ENCODE data around the gene VHLL. TPM values are rescaled to one million over a fixed set of nuclear protein-coding genes. Genes with fewer than 3 reads are reported as not detected.
A peak's percentile ranks its signal among the peaks of the same experiment; 100 is the strongest.

VHLL gene
- polyA plus RNA-seq, 1 of the 3 experiments (the other 2 are of a cell fraction) = not detected

DNA sequence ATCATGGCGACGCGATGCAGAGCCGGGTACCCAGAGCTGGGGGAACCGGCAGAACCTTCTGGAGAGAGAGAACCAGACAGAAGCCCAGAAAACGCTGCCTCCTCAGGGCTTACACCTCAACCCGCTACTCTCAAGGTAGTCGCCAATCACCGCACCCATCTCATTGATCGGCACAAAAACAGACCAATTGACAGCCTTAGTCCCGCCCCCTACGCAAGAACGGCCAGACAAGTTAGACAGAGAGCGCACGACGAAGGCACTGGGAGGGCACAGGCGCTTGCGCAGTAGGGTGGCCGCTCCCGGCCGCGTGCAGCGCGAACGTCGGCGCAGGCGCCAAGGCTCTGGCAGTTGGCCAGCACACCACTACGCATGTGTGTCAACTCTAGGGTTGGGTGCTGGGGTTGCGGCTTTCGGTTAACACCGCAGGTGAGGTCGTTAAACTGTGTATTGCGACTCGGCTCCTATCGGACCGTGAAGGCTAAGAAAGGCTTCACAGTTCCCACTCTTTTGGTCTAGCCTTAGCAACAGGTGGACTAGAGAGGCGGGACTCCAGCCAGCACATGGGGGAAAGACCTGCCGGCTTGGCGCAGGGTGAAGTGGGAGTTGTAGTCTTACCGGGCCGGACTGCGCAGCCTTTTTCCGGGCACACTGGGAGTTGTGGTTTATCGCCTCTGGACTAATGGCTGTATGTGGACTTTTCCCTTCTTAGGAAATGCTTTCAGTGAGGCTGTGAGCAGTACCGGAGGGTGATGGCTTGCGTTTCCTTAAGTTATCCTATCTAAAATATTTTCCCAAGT, 39.3 kb upstream of the VHLL start, which contains the start of the genes CCT3 and TSACC:
Gene CCT3, minus strand, starts transcription at position 113 of the 797 bp plus-strand sequence. Its CDS starts 108 bp downstream, at position 5.
Gene TSACC, plus strand, starts transcription at position 347 of the 797 bp plus-strand sequence. CDS start 1,232 bp downstream, outside the sequence.
- DNase-seq = peak; percentile 94
- CTCF ChIA-PET = interaction anchor here (0.7 to 1.3 kb wide), 3 partner anchors 19 to 47 kb away, joined by 3 to 7 read pairs (median 6); no protein-coding TSS in a partner anchor
- 1% methylated on average over 37 of the region's 47 CpGs for WGBS (ENCODE audit: low lambda C conversion rate)
- TF ChIP-seq CTCF (IDR thresholded peaks at IDR 0.05) (no peak), RFX5 (IDR thresholded peaks at IDR 0.05; ENCODE audit: low read length) (no peak; the same call in 1 of the 2 replicates), RXRA (IDR thresholded peaks at IDR 0.05; ENCODE audit: borderline replicate concordance, low read depth) (no peak), FOSL2 (IDR thresholded peaks at IDR 0.05; ENCODE audit: borderline replicate concordance, low read depth) (no peak), MEF2A (IDR thresholded peaks at IDR 0.05; ENCODE audit: borderline replicate concordance, low read depth) (no peak), USF1 (IDR thresholded peaks at IDR 0.05; ENCODE audit: borderline replicate concordance, low read depth) (peak; percentile 15; the same call in 1 of the 2 replicates), NRF1 (IDR thresholded peaks at IDR 0.05; ENCODE audit: low read depth, low read length) (peak; percentile 93), MAX (IDR thresholded peaks at IDR 0.05; ENCODE audit: low read depth) (peak; percentile 81), MXI1 (IDR thresholded peaks at IDR 0.05; ENCODE audit: low read depth, low read length) (peak; percentile 84), SMC3 (IDR thresholded peaks at IDR 0.05; ENCODE audit: low read depth, low read length) (no peak), TCF12 (IDR thresholded peaks at IDR 0.05) (no peak), GABPA (IDR thresholded peaks at IDR 0.05; ENCODE audit: low read depth) (peak; percentile 67), USF2 (IDR thresholded peaks at IDR 0.05; ENCODE audit: borderline replicate concordance, low read depth, low read length) (0 out of 2 replicates have a peak, but pooled peaks have one; percentile 13), EP300 (IDR thresholded peaks at IDR 0.05; ENCODE audit: borderline replicate concordance in 1 of 2, low read depth in 1 of 2, low read length in 1 of 2) (peak in 1 of 2 experiments; percentile 46; a peak in 2 of 4 replicates), IRF3 (IDR thresholded peaks at IDR 0.05; ENCODE audit: low read depth, low read length) (peak; percentile 95), YY1 (IDR thresholded peaks at IDR 0.05; ENCODE audit: low read depth) (peak; percentile 72; the same call in 1 of the 2 replicates), RAD21 (IDR thresholded peaks at IDR 0.05; ENCODE audit: low read length) (no peak), NFIC (IDR thresholded peaks at IDR 0.05; ENCODE audit: borderline replicate concordance) (peak; percentile 69), TEAD4 (IDR thresholded peaks at IDR 0.05; ENCODE audit: borderline replicate concordance, insufficient read depth) (no peak), PBX3 (IDR thresholded peaks at IDR 0.05) (peak; percentile 100), SIN3A (IDR thresholded peaks at IDR 0.05; ENCODE audit: borderline replicate concordance, low read depth, low read length) (peak; percentile 34; the same call in 1 of the 2 replicates), EZH2phosphoT487 (IDR thresholded peaks at IDR 0.05; ENCODE audit: borderline replicate concordance, low read depth) (no peak), RCOR1 (IDR thresholded peaks at IDR 0.05; ENCODE audit: low read length) (no peak)
- TF ChIP-seq, protein P1, sequence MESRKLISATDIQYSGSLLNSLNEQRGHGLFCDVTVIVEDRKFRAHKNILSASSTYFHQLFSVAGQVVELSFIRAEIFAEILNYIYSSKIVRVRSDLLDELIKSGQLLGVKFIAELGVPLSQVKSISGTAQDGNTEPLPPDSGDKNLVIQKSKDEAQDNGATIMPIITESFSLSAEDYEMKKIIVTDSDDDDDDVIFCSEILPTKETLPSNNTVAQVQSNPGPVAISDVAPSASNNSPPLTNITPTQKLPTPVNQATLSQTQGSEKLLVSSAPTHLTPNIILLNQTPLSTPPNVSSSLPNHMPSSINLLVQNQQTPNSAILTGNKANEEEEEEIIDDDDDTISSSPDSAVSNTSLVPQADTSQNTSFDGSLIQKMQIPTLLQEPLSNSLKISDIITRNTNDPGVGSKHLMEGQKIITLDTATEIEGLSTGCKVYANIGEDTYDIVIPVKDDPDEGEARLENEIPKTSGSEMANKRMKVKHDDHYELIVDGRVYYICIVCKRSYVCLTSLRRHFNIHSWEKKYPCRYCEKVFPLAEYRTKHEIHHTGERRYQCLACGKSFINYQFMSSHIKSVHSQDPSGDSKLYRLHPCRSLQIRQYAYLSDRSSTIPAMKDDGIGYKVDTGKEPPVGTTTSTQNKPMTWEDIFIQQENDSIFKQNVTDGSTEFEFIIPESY (IDR thresholded peaks at IDR 0.05; ENCODE audit: borderline replicate concordance, low read depth) = no peak

More for the DNA sequence above, 39.3 kb upstream of the VHLL start, which contains the start of the genes CCT3 and TSACC:
- no peaks in the 10 kb centered on the region for H3F3A ChIP-seq (replicated peaks; ENCODE audit: insufficient read depth)
- no peaks in the 10 kb centered on the region for H3K27me3 ChIP-seq (ENCODE audit: insufficient read depth)
- peak within 1 kb of the TSS; percentile 75 for H3K9ac ChIP-seq
- peaks cover 24 to 28% of the 10 kb centered on the region in 2 experiments for H3K36me3 ChIP-seq (replicated peaks in 1 of 2; ENCODE audit: control insufficient read depth in 1 of 2, insufficient read depth in 2 of 2, low read length in 1 of 2)
- H3K9me3 ChIP-seq = no peaks in the 10 kb centered on the region
- peak within 1 kb of the TSS; percentile 73 for H2AFZ ChIP-seq (ENCODE audit: low read depth)
- POLR2A ChIA-PET = interaction anchor here (0.5 to 1.3 kb wide), 3 partner anchors 13 to 125 kb away, joined by 3 to 4 read pairs (median 4); partner anchors contain the start of gene PMF1
- peaks cover 42% of the 10 kb centered on the region for H3K79me2 ChIP-seq (ENCODE audit: insufficient read depth)
- peaks cover 9 to 12% of the 10 kb centered on the region in 2 experiments; a peak in 3 of 4 replicates for H3K4me1 ChIP-seq (ENCODE audit: control insufficient read depth in 1 of 2, insufficient read depth in 2 of 2, low read depth in 1 of 2, low read length in 1 of 2)
- H3K4me3 ChIP-seq (ENCODE audit: low read depth in 2 of 2, low read length in 1 of 2) = peak within 1 kb of the TSS; percentile 63 to 78
- peak within 1 kb of the TSS; percentile 73 for H3K4me2 ChIP-seq
- H3K27ac ChIP-seq (ENCODE audit: low read depth in 2 of 2, low read length in 1 of 2) = peak within 1 kb of the TSS; percentile 67 to 94
- H3K9me2 ChIP-seq = no peaks in the 10 kb centered on the region
- peaks cover 18% of the 10 kb centered on the region for H4K20me1 ChIP-seq (ENCODE audit: insufficient read depth)
